Measurements from ENCODE around the gene PATE1. TPM values are rescaled to one million over a fixed set of nuclear protein-coding genes. Genes with fewer than 3 reads are reported as not detected.
"Not testable (repeated sequence)": the region's sequence is repeated elsewhere in the genome, so short reads cannot be mapped to it uniquely, and the experiment has no call there.

Gene PATE1, protein sequence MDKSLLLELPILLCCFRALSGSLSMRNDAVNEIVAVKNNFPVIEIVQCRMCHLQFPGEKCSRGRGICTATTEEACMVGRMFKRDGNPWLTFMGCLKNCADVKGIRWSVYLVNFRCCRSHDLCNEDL
- not detected for polyA plus RNA-seq (2013, experiment 1 of 4)
- not detected for polyA plus RNA-seq (2013, experiment 2 of 4)
- not detected for polyA plus RNA-seq (2013, experiment 3 of 4)
- polyA plus RNA-seq (2013, experiment 4 of 4), result not detected

DNA sequence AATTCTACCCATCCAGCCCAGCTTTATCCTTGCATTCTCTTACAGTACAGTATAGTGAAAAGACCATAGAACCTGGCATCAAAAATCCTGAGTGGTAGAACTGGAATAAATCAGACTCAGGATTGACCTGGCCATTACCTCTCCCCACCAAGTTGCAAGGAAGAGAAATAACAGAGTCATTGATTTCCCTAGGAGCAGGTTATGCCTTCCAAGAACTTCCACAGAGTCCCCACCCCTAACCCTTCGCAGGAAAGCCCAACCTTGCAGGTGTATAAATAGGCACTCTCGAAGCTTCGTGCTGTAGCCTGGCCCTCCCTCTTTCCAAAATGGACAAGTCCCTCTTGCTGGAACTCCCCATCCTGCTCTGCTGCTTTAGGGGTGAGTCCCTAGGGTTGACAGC lies at the start of gene PATE1:
PATE1 (plus strand) TSS at position 301 of the 400 bp plus-strand sequence; CDS start at position 327, 26 bp downstream.
- no peak within 1 kb of the TSS for H3K27ac ChIP-seq (ENCODE audit: insufficient read depth, low read depth, low read length, poor library complexity, severe bottlenecking)
- WGBS, 2 experiments, result 86 to 92% methylated on average over 3 of the region's 3 CpGs
- no peak within 1 kb of the TSS for H3K4me3 ChIP-seq (ENCODE audit: insufficient read depth, low read depth, low read length)
- no peaks in the 10 kb centered on the region for H3K4me1 ChIP-seq (ENCODE audit: control insufficient read depth, insufficient read depth, low read length)
- H3K9me3 ChIP-seq (ENCODE audit: control insufficient read depth, low read length), result no peaks in the 10 kb centered on the region
- no peaks in the 10 kb centered on the region for H3K36me3 ChIP-seq (ENCODE audit: control insufficient read depth, insufficient read depth, low read length)
- no peaks in the 10 kb centered on the region for H3K27me3 ChIP-seq (ENCODE audit: control insufficient read depth, insufficient read depth, low read length, poor library complexity, severe bottlenecking)

DNA sequence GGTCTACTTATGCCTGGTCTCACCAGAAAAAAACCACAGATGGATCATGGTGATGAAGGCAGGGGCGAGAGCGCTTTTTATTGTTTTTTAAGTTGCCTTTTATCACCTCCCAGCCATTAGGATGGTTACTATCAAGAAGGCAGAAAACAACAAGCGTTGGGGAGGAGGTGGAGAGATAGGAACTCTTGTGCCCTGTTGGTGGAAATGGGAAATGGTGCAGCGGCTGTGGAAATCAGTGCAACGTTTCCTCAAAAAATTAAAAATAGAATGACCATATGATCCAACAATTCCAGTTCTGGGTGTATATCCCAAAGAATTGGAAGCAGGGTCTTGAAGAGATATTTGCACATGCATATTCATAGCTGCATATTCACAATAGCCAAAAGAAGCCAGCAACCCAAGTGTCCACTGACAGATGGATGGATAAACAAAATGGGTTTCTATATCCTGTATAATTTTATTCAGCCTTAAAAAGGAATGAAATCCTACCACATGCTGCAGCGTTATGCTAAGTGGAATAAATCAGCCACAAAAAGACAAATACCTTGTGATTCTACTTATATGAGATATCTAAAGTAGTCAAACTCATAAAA lies 45.0 kb upstream of the PATE1 start:
- Histone ChIP-seq H3K9me3 (ENCODE audit: control insufficient read depth, low read length) (no peaks in the 10 kb centered on the region), H3K4me1 (ENCODE audit: control insufficient read depth, insufficient read depth, low read length) (peaks cover 14% of the 10 kb centered on the region), H3K36me3 (ENCODE audit: control insufficient read depth, insufficient read depth, low read length) (no peaks in the 10 kb centered on the region), H3K27me3 (ENCODE audit: control insufficient read depth, insufficient read depth, low read length, poor library complexity, severe bottlenecking) (no peaks in the 10 kb centered on the region), H3K4me3 (ENCODE audit: insufficient read depth, low read depth, low read length) (no peak overlapping the region), H3K27ac (ENCODE audit: insufficient read depth, low read depth, low read length, poor library complexity, severe bottlenecking) (no peak overlapping the region)
- WGBS, 2 experiments, result 89 to 95% methylated on average over 5 to 6 of the region's 6 CpGs

DNA sequence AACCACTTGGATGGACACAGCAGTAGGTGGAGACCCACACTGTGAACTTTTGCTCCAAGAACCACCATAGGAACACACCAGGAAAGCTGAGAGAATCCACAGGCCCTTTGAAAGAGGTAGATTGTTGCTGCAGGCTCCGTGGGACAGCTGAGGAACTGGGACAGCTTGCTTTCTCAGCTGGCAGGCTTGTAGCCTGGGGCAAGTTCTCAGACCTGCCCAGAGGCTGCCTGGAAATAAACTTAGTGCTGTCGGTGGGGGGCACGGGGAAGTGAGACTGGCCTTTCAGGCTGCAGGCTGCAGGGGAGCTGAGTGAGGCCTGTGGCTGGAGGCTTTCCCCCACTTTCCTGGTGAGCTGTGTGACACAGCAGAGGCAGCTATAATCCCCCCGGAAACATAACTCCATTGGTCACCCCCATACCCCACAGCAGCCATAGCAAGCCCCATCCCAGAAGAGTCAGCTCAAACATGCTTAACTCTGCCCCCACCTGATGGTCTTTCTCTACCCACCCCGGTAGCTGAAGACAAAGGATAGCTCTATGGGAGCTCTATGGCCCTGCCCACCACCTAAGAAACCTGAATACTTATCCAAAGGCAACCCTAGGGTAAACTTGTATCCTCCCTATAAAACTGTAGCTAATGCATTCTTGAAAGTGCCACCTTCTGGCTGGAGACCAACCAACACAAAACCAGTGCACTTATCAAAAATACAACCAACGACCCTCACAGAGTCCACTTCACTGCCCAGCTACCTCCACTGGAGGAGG lies 44.0 kb upstream of the PATE1 start:
- Histone ChIP-seq H3K4me3 (ENCODE audit: insufficient read depth, low read depth, low read length) (no peak overlapping the region), H3K27me3 (ENCODE audit: control insufficient read depth, insufficient read depth, low read length, poor library complexity, severe bottlenecking) (no peaks in the 10 kb centered on the region), H3K4me1 (ENCODE audit: control insufficient read depth, insufficient read depth, low read length) (peaks cover 14% of the 10 kb centered on the region), H3K27ac (ENCODE audit: insufficient read depth, low read depth, low read length, poor library complexity, severe bottlenecking) (no peak overlapping the region), H3K9me3 (ENCODE audit: control insufficient read depth, low read length) (no peaks in the 10 kb centered on the region), H3K36me3 (ENCODE audit: control insufficient read depth, insufficient read depth, low read length) (no peaks in the 10 kb centered on the region)
- 40 to 43% methylated on average over 6 of the region's 6 CpGs for WGBS, 2 experiments

DNA sequence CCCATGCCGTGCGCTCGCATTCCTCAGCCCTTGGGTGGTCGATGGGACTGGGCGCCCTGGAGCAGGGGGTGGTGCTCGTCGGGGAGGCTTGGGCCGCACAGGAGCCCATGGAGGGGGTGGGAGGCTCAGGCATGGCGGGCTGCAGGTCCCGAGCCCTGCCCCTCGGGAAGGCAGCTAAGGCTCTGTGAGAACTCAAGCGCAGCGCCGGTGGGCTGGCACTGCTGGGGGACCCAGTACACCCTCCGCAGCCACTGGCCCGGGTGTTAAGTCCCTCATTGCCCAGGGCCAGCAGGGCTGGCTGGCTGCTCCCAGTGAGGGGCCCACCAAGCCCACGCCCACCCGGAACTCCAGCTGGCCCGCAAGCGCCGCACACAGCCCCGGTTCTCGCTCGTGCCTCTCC lies 41.4 kb upstream of the PATE1 start:
- H3K27ac ChIP-seq (ENCODE audit: insufficient read depth, low read depth, low read length, poor library complexity, severe bottlenecking); H3K36me3 ChIP-seq (ENCODE audit: control insufficient read depth, insufficient read depth, low read length); H3K4me1 ChIP-seq (ENCODE audit: control insufficient read depth, insufficient read depth, low read length); H3K27me3 ChIP-seq (ENCODE audit: control insufficient read depth, insufficient read depth, low read length, poor library complexity, severe bottlenecking); H3K4me3 ChIP-seq (ENCODE audit: insufficient read depth, low read depth, low read length); H3K9me3 ChIP-seq (ENCODE audit: control insufficient read depth, low read length): not testable (repeated sequence)
- WGBS, 2 experiments, result 92 to 94% methylated on average over 24 of the region's 24 CpGs

DNA sequence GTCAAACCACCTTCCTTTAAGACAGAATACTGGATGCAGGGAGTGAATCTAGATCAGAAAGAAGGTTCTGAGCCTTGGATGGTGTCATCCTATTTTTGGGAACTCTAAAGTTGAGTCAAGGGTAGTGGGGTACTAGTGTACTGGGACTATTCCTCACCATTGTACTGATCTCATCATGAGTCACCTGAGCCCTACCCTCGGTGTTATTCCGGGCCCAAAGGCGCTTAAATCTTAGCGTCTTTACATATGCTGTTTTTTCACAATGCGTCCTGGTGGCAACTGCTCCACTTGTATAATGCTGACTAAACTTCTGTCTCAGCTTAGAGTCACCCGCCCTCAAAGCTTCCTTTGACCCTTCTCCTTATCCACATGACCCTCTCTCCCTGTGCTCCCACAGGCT lies 25.3 kb upstream of the PATE1 start:
- no peaks in the 10 kb centered on the region for H3K4me1 ChIP-seq (ENCODE audit: control insufficient read depth, insufficient read depth, low read length)
- no peak overlapping the region for H3K27ac ChIP-seq (ENCODE audit: insufficient read depth, low read depth, low read length, poor library complexity, severe bottlenecking)
- H3K36me3 ChIP-seq (ENCODE audit: control insufficient read depth, insufficient read depth, low read length), result no peaks in the 10 kb centered on the region
- no peak overlapping the region for H3K4me3 ChIP-seq (ENCODE audit: insufficient read depth, low read depth, low read length)
- no peaks in the 10 kb centered on the region for H3K9me3 ChIP-seq (ENCODE audit: control insufficient read depth, low read length)
- WGBS, 2 experiments, result 91 to 92% methylated on average over 6 of the region's 6 CpGs
- H3K27me3 ChIP-seq (ENCODE audit: control insufficient read depth, insufficient read depth, low read length, poor library complexity, severe bottlenecking), result no peaks in the 10 kb centered on the region

DNA sequence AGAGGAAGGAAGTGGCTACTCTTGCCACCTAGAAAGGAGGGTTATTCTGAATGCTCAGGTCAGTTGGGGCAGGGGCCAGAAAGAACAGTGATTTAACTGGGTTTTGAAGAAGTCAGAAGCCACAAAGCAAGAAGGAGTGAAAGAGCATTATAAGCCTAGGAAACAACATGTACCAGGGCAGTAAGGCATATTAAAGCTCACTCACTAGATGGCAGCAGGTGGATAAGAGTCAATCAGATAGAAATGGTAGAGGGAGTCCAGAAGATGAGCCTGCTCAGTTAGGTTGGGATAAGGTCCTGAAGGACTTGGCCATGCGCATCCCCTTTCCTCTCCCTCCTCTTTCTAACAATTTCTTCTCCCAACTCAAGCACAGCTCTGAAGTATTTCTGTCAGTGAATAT lies 22.0 kb upstream of the PATE1 start:
- WGBS, 2 experiments, result 67 to 80% methylated on average over 1 of the region's 1 CpG
- no peaks in the 10 kb centered on the region for H3K9me3 ChIP-seq (ENCODE audit: control insufficient read depth, low read length)
- H3K27me3 ChIP-seq (ENCODE audit: control insufficient read depth, insufficient read depth, low read length, poor library complexity, severe bottlenecking), result no peaks in the 10 kb centered on the region
- H3K36me3 ChIP-seq (ENCODE audit: control insufficient read depth, insufficient read depth, low read length), result no peaks in the 10 kb centered on the region
- H3K4me3 ChIP-seq (ENCODE audit: insufficient read depth, low read depth, low read length), result no peak overlapping the region
- no peak overlapping the region for H3K27ac ChIP-seq (ENCODE audit: insufficient read depth, low read depth, low read length, poor library complexity, severe bottlenecking)
- no peaks in the 10 kb centered on the region for H3K4me1 ChIP-seq (ENCODE audit: control insufficient read depth, insufficient read depth, low read length)

DNA sequence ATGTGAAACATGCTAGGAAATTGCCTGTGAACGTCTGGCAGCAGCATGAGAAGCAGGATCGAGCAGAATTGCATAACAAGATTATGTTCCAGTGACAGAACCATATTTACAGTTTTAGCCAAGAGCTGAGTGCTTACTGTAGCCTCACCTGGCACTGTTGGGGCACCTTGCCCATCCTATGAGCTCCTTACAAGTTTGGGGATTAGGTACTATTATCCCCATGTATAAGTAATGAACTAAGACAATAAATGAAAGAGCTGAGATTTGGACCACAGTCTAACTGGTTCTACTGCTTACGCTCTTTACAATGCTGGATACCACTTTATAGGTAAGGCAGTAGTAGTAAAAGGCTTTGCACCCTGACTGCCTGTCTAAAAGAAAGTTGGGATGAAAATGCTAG lies 17.1 kb upstream of the PATE1 start:
- no peaks in the 10 kb centered on the region for H3K4me1 ChIP-seq (ENCODE audit: control insufficient read depth, insufficient read depth, low read length)
- H3K36me3 ChIP-seq (ENCODE audit: control insufficient read depth, insufficient read depth, low read length), result no peaks in the 10 kb centered on the region
- 88 to 89% methylated on average over 3 of the region's 3 CpGs for WGBS, 2 experiments
- H3K27me3 ChIP-seq (ENCODE audit: control insufficient read depth, insufficient read depth, low read length, poor library complexity, severe bottlenecking), result no peaks in the 10 kb centered on the region
- H3K4me3 ChIP-seq (ENCODE audit: insufficient read depth, low read depth, low read length), result no peak overlapping the region
- no peaks in the 10 kb centered on the region for H3K9me3 ChIP-seq (ENCODE audit: control insufficient read depth, low read length)
- no peak overlapping the region for H3K27ac ChIP-seq (ENCODE audit: insufficient read depth, low read depth, low read length, poor library complexity, severe bottlenecking)

DNA sequence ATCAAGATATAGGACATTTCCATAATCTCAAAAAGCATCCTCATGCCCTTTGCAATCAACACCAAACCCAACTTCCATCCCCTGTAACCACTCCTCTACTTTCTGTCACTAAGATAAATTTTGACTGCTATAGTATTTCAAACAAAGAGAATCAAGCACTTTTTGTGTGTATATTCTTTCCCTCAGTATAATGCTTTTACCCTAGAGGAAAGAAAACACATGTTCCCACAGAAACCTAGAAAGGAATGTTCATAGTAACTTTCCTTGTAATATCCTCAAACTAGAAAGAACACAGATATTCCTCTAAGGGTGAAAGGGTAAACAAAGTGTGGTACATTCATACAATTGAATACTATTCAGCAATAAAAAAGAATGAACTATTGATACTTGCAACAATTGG lies 5.5 kb upstream of the PATE1 start:
- H3K9me3 ChIP-seq (ENCODE audit: control insufficient read depth, low read length), result no peaks in the 10 kb centered on the region
- no peaks in the 10 kb centered on the region for H3K36me3 ChIP-seq (ENCODE audit: control insufficient read depth, insufficient read depth, low read length)
- H3K27ac ChIP-seq (ENCODE audit: insufficient read depth, low read depth, low read length, poor library complexity, severe bottlenecking), result no peak overlapping the region
- no peaks in the 10 kb centered on the region for H3K27me3 ChIP-seq (ENCODE audit: control insufficient read depth, insufficient read depth, low read length, poor library complexity, severe bottlenecking)
- H3K4me3 ChIP-seq (ENCODE audit: insufficient read depth, low read depth, low read length), result no peak overlapping the region
- no peaks in the 10 kb centered on the region for H3K4me1 ChIP-seq (ENCODE audit: control insufficient read depth, insufficient read depth, low read length)

DNA sequence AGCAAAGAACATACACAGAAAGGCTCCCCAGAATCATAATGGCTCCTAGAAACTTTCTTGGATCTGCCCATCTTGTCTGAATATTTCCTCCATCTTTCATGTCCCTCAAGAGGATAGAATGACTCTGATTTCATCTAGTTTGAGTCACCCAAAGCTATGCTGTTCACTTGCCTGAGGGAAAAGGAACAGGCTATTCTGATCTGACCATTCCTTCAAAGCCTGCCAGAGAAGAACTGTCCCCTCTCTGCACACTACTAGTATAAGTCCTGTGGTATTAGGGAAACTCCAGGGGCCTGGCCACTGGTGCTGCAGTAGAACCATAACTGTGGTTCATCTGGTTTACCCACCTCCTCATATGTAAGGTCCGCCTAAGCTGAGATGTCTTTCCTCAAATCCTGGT lies 2.4 kb upstream of the PATE1 start:
- WGBS, 2 experiments, result 97% methylated on average over 1 of the region's 1 CpG
- no peaks in the 10 kb centered on the region for H3K36me3 ChIP-seq (ENCODE audit: control insufficient read depth, insufficient read depth, low read length)
- H3K4me1 ChIP-seq (ENCODE audit: control insufficient read depth, insufficient read depth, low read length), result no peaks in the 10 kb centered on the region
- H3K27ac ChIP-seq (ENCODE audit: insufficient read depth, low read depth, low read length, poor library complexity, severe bottlenecking), result no peak overlapping the region
- H3K4me3 ChIP-seq (ENCODE audit: insufficient read depth, low read depth, low read length), result no peak overlapping the region
- no peaks in the 10 kb centered on the region for H3K27me3 ChIP-seq (ENCODE audit: control insufficient read depth, insufficient read depth, low read length, poor library complexity, severe bottlenecking)
- H3K9me3 ChIP-seq (ENCODE audit: control insufficient read depth, low read length), result no peaks in the 10 kb centered on the region

DNA sequence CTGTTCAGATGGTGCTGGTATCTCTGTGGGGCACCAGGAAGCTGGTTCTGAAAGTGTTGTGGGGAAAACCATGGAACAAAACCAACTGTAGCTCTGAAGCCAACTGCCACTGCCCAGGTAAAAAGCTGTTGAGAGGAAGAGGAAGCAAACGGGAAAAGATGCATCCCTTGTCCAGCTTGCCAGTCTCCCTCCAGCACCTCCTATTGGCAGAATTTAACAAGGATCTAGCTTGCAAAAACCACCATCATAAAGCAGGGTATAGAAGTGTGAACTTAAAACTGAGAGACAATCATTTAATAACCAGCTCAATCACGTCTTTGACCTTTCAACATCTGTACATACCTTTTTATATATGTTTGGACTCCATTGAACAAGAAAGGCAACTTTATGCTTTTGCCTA lies 4.5 kb downstream of the PATE1 start:
- Histone ChIP-seq H3K4me1 (ENCODE audit: control insufficient read depth, insufficient read depth, low read length) (no peaks in the 10 kb centered on the region), H3K36me3 (ENCODE audit: control insufficient read depth, insufficient read depth, low read length) (no peaks in the 10 kb centered on the region), H3K27ac (ENCODE audit: insufficient read depth, low read depth, low read length, poor library complexity, severe bottlenecking) (no peak overlapping the region), H3K27me3 (ENCODE audit: control insufficient read depth, insufficient read depth, low read length, poor library complexity, severe bottlenecking) (no peaks in the 10 kb centered on the region), H3K4me3 (ENCODE audit: insufficient read depth, low read depth, low read length) (no peak overlapping the region), H3K9me3 (ENCODE audit: control insufficient read depth, low read length) (no peaks in the 10 kb centered on the region)
- WGBS, 2 experiments, result 46% methylated on average over 2 of the region's 2 CpGs
